ENCODE data around the gene NSUN3. TPM values are rescaled to one million over a fixed set of nuclear protein-coding genes. Genes with fewer than 3 reads are reported as not detected.
A peak's percentile ranks its signal among the peaks of the same experiment; 100 is the strongest.
"Not testable (repeated sequence)": the region's sequence is repeated elsewhere in the genome, so short reads cannot be mapped to it uniquely, and the experiment has no call there.

NSUN3 gene
- total RNA-seq, result 8.5 and 9.6 TPM in 2 replicates
- polyA plus RNA-seq (2012), result 5.6 TPM

DNA sequence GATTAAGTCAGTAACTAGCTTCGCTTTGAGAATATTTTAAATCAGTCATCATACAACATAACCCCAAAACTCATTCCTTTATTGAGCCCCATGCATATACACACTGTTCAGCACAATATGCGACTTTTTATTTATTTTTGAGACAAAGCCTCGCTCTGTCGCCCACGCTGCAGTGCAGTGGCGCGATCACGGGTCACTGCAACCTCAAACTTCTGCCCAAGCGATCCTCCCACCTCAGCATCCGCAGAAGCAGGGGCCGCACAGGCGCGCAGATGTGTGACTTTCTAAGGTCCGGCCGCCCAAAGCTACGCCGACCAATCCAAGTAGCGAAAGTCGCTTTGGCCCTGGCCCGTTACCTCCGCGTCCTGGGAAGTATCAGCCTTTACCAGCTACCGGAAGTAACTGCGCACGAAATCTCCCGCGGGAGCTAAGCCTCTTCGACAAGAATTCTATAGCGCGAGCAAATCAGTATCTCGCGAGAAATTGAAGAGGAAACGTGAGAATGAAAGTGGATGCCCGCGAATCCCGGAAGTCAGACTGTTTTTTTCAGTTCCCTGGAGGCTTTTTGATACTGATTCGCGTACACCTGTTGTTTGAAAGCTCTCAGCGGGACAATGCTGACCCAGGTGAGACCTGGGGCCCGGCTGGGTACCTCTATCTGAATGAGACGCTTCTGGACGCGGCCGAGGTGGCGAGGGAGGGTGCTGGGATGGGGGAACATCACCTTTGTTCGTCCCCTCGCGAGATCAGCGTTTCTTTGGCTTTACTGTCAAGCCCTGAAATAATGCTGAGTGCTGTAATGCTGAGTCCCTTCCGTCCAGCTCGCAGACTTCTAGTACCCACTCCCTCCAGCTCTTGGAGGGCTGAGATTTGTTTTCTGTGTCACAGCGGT is at the start of gene NSUN3, which contains the start of gene DHFR2:
Gene NSUN3, plus strand, starts transcription at position 549 of the 892 bp plus-strand sequence. Its CDS starts 66 bp downstream, at position 615.
Gene DHFR2, minus strand, starts transcription at position 404 of the 892 bp plus-strand sequence. CDS start 1,405 bp downstream, outside the sequence.
- DNase-seq (ENCODE audit: low read depth), result peak; percentile 98

- DNase-seq (ENCODE audit: low read depth), result no peak
These were observed 47.8 kb upstream of the NSUN3 start for GRCh38 chr3:94015025-94015424.

GRCh38 chr3:94019659-94020058 is 43.2 kb upstream of the NSUN3 start:
- no peak for DNase-seq (ENCODE audit: low read depth)

GRCh38 chr3:94020293-94020692 is 42.6 kb upstream of the NSUN3 start:
- no peak for DNase-seq (ENCODE audit: low read depth)

GRCh38 chr3:94024385-94024784 is 38.5 kb upstream of the NSUN3 start:
- peak; percentile 18 for DNase-seq (ENCODE audit: low read depth)

DNA sequence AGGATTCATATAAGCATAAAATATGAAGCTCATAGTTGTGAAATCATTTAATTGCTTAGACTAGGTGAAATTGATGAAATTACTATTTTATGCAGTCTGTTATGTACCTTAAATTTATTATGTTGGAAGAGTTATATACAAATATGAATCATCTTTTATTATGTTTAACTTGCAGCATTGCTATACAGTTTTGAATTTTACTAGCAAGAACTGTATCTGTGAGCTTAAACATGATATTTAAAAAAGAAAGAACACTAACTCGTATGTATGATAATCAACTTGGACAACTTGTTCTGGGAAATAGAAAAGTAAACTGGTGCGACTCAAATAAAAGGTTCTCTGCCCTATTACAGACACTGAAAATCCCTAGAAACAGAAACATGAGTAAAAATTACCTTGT is 36.2 kb upstream of the NSUN3 start:
- DNase-seq (ENCODE audit: low read depth), result no peak

- no peak for DNase-seq (ENCODE audit: low read depth)
These were observed 34.6 kb upstream of the NSUN3 start, which contains the start of gene STX19 for GRCh38 chr3:94028093-94028837. Gene STX19 (minus strand): TSS chr3:94028597. CDS start chr3:94015269, 13,328 bp downstream.

DNA sequence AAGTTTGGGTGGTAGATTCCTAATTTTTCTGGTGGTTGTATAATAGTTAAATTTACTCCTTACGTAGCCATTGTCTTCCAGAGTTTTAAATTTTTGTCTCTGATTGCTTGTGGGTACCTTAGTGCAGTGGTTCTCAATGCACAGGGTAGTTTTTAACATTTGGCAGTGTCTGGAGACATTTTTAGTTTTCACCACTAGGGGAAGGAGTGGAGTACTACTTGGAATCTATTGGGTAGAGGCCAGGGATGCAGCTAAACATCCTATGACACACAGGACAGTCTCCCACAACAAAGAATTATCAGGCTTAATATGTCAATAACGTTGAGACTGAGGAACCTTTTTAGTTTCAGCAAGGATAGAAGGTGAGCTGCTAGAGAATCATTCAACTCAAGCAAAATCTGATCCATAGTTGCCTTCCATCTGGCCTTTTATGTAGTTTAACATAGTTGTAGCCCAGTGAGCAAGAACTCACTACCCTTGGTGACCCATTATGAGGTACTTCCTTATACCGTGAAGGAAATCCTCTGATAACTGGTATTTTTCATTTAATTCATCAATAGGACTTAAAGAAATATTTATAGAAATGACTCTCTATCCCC is 25.9 kb upstream of the NSUN3 start:
- peak; percentile 38 for DNase-seq (ENCODE audit: low read depth)

DNA sequence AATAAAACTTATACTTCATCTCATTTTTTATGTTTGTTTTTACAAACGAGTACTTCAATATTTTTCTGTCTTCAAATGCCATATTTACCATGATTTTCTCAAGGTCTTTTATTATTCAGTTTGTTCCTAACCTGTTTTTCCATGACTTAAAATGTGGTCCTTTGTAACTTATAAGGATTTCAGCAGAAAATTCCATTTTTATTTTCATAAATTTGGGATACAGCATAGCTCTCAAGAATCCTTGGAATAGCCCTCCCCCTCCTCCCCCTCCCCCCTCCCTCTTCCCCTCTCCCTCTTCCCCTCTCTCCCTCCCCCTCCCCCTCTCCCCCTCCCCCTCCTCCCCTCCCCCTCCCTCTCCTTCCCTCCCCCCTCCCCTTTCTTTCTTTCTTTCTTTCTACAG is 19.6 kb upstream of the NSUN3 start:
- DNase-seq (ENCODE audit: low read depth), result no peak

- not testable (repeated sequence) for DNase-seq (ENCODE audit: low read depth)
These were observed 18.5 kb upstream of the NSUN3 start for GRCh38 chr3:94044100-94044936.

GRCh38 chr3:94046533-94046932 is 16.3 kb upstream of the NSUN3 start:
- no peak for DNase-seq (ENCODE audit: low read depth)

- DNase-seq (ENCODE audit: low read depth), result no peak
These were observed 13.6 kb upstream of the NSUN3 start for GRCh38 chr3:94049267-94049666.

- DNase-seq (ENCODE audit: low read depth), result no peak
These were observed 12.3 kb upstream of the NSUN3 start for GRCh38 chr3:94050546-94050945.

DNA sequence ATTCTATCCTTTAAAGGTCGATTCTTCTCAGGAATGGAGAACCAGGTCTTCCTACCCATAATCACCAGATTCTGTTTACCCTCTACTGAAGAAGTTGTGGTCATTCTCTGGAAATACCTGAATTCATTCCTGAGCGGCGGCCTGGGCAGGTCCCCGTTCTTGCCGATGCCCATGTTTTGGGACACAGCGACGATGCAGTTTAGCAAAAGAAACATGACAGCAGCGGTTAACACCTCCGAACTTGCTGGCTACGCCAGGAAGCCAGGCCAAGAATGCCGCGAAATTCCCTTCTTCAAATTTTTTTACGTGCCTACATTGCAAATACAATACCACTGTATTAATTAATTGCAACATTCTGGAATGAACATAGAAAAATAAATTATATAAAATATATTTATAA is 1.6 kb upstream of the NSUN3 start:
- no peak for DNase-seq (ENCODE audit: low read depth)

DNA sequence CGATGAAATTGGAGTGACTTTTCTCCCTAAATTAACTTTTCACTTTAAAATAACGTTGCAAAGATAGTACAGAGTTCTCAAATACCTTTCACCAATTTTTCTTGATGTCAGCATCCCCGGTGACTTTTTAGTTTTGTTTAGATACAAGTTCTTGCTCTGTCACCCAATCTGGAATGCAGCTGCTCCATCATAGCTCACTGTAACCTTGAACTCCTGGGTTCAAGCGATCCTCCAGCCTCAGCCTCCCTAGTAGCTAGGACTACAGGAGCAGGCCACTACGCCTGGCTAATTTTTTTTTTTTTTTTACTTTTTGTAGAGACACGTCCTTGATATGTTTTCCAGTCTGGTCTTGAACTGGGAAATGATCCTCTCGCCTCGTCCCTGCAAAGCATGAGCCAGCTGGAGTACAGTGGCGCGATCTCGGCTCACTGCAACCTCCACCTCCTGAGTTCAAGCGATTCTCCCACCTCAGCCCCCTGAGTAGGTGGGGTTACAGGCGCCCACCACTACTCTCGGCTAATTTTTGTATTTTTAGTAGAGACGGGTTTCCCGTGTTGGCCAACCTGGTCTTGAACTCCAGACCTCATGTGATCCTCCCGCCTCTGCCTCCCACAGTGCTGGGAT is 747 bp downstream of the NSUN3 start:
- no peak for DNase-seq (ENCODE audit: low read depth)

GRCh38 chr3:94064243-94064860 is 1.5 kb downstream of the NSUN3 start:
- DNase-seq (ENCODE audit: low read depth), result no peak

GRCh38 chr3:94065122-94065521 is 2.3 kb downstream of the NSUN3 start:
- no peak for DNase-seq (ENCODE audit: low read depth)

DNA sequence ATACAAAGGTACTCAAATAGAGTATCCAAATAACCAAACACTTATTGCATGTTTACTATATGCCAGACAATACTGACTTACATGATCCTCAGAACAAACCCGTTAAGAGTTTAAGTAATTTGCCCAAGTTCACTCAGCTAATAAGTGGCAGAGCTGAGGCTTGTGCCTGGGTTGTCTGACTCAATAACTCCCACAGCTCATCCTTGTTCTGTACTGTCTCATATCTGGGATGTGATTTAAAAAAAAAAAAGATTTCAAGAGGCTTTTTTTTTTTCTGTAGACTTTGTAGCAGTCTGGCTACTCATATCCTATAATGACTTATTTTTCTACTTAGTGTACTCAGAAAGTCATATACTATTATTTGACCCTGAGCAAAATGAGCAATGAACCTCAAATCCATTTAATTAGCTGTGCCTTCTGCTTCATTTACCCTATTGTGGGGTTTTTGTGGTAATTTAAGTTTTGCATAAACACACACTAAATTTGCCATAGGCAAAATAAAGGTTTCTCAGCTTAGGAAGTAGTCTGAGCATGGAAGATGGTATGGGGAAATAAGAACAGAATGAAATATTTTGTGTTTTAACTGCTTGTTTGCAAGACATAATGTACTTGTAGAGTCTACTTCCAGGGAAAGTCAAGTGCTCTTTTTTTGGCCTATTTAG is 3.1 kb downstream of the NSUN3 start:
- DNase-seq (ENCODE audit: low read depth), result no peak
